Neural cell (in vitro differentiated cells): Measurements from ENCODE around the gene HDAC4.

Experiments used
- EZH2 ChIP-seq: fragments of 200-600, 300-800 bp; shearing (Covaris generic), sonication (generic); IDR thresholded peaks from 2 replicates; pipeline ENCODE4 v1.6.1; 2014; ENCODE audit warnings: antibody characterized with exemption, low read length, borderline replicate concordance, mild to moderate bottlenecking; ENCODE audit not compliant: insufficient read depth, poor library complexity, severe bottlenecking
- POLR2AphosphoS5 ChIP-seq: IDR thresholded peaks from 2 replicates; pipeline ENCODE4 v1.6.1; 2012
- SMC3 ChIP-seq: fragments of 450-650 bp; conservative IDR thresholded peaks from 2 replicates; pipeline ENCODE4 v1.6.1; 2014; ENCODE audit warnings: antibody characterized with exemption, mild to moderate bottlenecking, moderate library complexity; ENCODE audit not compliant: poor library complexity
- TAF1 ChIP-seq: IDR thresholded peaks from 2 replicates; pipeline ENCODE4 v1.6.1; 2012; ENCODE audit warnings: low read depth
- TF ChIP-seq, protein P1 (sequence below): fragments of 450-650 bp; IDR thresholded peaks from 2 replicates; pipeline ENCODE4 v1.5.1; 2014; ENCODE audit warnings: antibody characterized with exemption, mild to moderate bottlenecking, moderate library complexity; ENCODE audit not compliant: poor library complexity, severe bottlenecking

DNA sequence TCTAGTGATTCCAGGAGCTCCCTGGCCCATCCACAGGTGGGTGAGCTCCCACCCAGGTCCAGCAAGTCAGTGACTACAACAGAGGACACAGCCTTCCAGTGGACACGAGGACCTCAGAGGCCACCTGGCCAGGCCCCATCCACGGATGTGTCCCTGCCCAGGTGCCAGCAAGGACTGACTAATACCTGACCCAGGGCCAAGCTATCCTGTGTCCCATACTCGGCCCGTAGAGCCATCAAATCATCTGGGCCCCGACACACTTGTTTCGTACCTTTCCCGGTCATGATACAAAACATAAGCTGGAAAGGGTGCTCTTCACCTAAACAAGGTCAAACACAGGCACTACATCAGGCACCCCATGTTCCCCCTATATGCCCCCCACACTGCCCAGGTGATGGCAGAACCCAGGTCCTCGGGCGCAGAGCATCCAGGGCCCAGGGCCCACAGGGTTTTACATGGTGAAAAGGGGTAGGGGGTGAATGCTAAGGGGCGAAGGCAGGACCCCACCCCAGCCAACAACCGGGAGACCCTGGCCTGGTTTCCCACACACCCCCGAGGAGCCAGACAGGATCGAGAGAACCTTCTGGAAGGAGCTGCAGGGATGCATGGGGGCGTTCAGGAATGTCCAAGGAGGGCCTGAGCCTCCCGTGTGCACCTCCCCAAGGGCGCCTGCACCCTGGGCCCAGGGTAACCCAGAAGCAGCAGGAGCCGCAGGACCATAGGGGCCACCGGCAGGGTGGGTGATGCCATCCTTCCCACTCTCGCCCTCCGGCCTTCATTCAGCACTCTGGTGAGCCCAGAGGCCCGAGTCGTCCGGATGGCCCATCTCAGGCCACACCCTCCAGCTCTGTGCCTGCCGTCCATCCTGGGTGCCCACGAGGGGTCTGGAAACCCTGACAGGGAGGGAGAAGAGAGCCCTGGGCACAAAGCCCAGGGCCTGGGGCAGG is 94.3 kb downstream of the HDAC4 start:
- TF ChIP-seq TAF1: no peak
- TF ChIP-seq, protein P1, sequence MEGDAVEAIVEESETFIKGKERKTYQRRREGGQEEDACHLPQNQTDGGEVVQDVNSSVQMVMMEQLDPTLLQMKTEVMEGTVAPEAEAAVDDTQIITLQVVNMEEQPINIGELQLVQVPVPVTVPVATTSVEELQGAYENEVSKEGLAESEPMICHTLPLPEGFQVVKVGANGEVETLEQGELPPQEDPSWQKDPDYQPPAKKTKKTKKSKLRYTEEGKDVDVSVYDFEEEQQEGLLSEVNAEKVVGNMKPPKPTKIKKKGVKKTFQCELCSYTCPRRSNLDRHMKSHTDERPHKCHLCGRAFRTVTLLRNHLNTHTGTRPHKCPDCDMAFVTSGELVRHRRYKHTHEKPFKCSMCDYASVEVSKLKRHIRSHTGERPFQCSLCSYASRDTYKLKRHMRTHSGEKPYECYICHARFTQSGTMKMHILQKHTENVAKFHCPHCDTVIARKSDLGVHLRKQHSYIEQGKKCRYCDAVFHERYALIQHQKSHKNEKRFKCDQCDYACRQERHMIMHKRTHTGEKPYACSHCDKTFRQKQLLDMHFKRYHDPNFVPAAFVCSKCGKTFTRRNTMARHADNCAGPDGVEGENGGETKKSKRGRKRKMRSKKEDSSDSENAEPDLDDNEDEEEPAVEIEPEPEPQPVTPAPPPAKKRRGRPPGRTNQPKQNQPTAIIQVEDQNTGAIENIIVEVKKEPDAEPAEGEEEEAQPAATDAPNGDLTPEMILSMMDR: no peak
- no peak for TF ChIP-seq SMC3
- no peak for TF ChIP-seq EZH2
- TF ChIP-seq POLR2AphosphoS5: no peak
